HL-60 (cell line): ENCODE results near the gene RELL1.

Experiments used
- DNase-seq, 2 experiments: peaks; one replicate each; pipeline ENCODE4 v3.0.0-alpha.2; 2010 to 2020; ENCODE audit warnings: low read depth in 1 of 2, low spot score in 1 of 2
- H3K27ac ChIP-seq: fragments of 250-450 bp; sonication (Bioruptor Pico); replicated peaks from 2 replicates; pipeline ENCODE4 v1.5.1; 2020; ENCODE audit warnings: mild to moderate bottlenecking, moderate library complexity
- H3K27me3 ChIP-seq: fragments of 250-450 bp; sonication (Bioruptor Pico); 2 replicates; pipeline ENCODE4 v1.5.1; 2021; ENCODE audit warnings: mild to moderate bottlenecking, moderate library complexity; ENCODE audit not compliant: insufficient read depth, poor library complexity, severe bottlenecking
- H3K4me3 ChIP-seq: replicated peaks from 2 replicates; pipeline ENCODE4 v1.5.1; 2011; ENCODE audit warnings: mild to moderate bottlenecking, control low read depth, low read length; ENCODE audit not compliant: insufficient read depth
- GABPA ChIP-seq: IDR thresholded peaks from 2 replicates; pipeline ENCODE4 v1.6.1; 2012; ENCODE audit warnings: low read depth
- POLR2AphosphoS5 ChIP-seq: IDR thresholded peaks from 2 replicates; pipeline ENCODE4 v1.6.1; 2012; ENCODE audit warnings: low read depth
- SPI1 ChIP-seq: IDR thresholded peaks from 2 replicates; pipeline ENCODE4 v1.6.1; 2012; ENCODE audit warnings: low read depth, mild to moderate bottlenecking, borderline replicate concordance
- TF ChIP-seq, protein P1 (sequence below): IDR thresholded peaks from 2 replicates; pipeline ENCODE4 v1.6.1; 2012; ENCODE audit warnings: low read depth; ENCODE audit not compliant: insufficient replicate concordance
- TF ChIP-seq, protein P2 (sequence below): IDR thresholded peaks from one replicate; pipeline ENCODE4 v1.5.1; 2011; ENCODE audit warnings: low read length, control low read depth, inconsistent platforms; ENCODE audit not compliant: insufficient read depth

Gene RELL1

DNA sequence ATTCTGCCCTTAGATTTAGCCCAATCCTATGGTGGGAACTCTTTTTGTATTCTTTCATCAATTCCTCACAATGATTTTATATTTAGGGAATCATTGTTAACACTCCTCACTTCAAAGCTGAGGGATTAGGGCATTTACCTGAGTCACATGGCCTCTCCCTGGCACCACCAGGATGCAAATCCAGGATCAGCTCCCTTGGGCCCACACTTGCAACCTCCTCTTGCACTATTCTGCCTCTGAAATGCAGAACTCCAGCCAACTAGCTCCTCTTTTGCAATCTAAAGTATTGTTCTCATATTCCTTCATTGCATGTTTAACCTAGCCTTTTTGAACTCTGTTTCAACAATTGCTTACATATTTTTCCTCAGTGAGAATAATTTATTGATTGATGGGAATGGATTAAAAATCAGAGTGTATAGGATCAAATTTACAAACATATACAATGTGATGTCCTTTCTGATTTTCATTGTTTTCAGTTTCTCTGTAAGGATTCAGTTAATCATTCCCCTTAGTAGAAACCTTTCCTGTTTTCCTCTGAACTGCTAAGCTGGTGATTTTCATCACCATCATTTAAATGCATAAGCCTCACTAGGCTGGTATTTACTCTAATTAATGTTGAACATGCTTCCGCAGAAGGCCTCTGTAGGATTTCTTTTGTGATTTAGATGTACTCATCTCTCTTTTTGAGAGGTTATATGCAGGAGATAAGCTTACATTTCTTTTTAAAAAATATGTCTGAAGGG lies 3.3 kb upstream of the RELL1 start:
- peak in 1 of 2 experiments; percentile 50 for DNase-seq
- Histone ChIP-seq H3K4me3 (no peak overlapping the region), H3K27me3 (no peaks in the 10 kb centered on the region), H3K27ac (peak overlapping the region; percentile 6; the same call in 1 of the 2 replicates)
- TF ChIP-seq, protein P1, sequence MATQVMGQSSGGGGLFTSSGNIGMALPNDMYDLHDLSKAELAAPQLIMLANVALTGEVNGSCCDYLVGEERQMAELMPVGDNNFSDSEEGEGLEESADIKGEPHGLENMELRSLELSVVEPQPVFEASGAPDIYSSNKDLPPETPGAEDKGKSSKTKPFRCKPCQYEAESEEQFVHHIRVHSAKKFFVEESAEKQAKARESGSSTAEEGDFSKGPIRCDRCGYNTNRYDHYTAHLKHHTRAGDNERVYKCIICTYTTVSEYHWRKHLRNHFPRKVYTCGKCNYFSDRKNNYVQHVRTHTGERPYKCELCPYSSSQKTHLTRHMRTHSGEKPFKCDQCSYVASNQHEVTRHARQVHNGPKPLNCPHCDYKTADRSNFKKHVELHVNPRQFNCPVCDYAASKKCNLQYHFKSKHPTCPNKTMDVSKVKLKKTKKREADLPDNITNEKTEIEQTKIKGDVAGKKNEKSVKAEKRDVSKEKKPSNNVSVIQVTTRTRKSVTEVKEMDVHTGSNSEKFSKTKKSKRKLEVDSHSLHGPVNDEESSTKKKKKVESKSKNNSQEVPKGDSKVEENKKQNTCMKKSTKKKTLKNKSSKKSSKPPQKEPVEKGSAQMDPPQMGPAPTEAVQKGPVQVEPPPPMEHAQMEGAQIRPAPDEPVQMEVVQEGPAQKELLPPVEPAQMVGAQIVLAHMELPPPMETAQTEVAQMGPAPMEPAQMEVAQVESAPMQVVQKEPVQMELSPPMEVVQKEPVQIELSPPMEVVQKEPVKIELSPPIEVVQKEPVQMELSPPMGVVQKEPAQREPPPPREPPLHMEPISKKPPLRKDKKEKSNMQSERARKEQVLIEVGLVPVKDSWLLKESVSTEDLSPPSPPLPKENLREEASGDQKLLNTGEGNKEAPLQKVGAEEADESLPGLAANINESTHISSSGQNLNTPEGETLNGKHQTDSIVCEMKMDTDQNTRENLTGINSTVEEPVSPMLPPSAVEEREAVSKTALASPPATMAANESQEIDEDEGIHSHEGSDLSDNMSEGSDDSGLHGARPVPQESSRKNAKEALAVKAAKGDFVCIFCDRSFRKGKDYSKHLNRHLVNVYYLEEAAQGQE: no peak
- TF ChIP-seq POLR2AphosphoS5 (no peak), SPI1 (no peak; the same call in 1 of the 2 replicates), GABPA (no peak)
- TF ChIP-seq, protein P2, sequence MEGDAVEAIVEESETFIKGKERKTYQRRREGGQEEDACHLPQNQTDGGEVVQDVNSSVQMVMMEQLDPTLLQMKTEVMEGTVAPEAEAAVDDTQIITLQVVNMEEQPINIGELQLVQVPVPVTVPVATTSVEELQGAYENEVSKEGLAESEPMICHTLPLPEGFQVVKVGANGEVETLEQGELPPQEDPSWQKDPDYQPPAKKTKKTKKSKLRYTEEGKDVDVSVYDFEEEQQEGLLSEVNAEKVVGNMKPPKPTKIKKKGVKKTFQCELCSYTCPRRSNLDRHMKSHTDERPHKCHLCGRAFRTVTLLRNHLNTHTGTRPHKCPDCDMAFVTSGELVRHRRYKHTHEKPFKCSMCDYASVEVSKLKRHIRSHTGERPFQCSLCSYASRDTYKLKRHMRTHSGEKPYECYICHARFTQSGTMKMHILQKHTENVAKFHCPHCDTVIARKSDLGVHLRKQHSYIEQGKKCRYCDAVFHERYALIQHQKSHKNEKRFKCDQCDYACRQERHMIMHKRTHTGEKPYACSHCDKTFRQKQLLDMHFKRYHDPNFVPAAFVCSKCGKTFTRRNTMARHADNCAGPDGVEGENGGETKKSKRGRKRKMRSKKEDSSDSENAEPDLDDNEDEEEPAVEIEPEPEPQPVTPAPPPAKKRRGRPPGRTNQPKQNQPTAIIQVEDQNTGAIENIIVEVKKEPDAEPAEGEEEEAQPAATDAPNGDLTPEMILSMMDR: no peak

DNA sequence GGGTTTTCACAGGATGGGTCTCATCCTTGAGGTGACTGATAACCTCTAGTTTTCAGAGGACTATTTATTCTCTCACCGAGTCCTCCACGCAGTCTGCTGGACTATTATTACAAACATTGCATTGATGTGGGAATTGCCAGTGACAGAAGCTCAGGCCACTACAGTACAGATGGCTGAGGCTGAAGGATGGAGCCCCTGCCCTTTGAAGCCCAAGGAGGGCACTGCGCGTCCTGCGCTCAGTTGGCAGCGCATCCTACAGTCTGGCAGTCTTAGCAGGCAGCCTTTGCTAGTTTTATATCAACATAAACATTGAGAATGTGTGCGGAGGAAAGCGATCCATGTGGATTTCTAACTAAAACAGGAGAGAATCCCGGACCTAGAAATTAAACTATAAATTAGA lies 1.5 kb upstream of the RELL1 start:
- no peak overlapping the region for H3K4me3 ChIP-seq
- TF ChIP-seq, protein P2: no peak
- TF ChIP-seq GABPA: no peak
- TF ChIP-seq SPI1: no peak
- no peaks in the 10 kb centered on the region for H3K27me3 ChIP-seq
- DNase-seq: no peak
- H3K27ac ChIP-seq: peak overlapping the region; percentile 97; the same call in 1 of the 2 replicates

DNA sequence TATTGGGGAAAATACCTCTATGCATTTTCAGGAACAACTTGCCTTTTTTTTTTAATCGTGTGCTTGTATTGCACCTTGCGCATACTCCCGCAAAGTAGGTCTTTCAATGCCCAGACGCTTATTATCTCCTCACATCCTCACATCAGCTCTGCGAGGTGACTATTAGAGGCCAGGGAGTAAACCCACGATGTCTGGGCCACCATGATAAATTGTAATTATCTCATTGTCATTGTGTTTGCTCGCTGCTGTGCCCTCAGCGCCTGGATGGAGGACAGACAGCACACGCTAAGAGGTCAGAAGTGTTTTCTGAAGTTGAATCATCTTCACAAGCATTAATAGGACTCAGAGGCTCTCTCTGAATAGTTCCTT lies 1.0 kb upstream of the RELL1 start:
- H3K27me3 ChIP-seq: no peaks in the 10 kb centered on the region
- DNase-seq: no peak
- peak overlapping the region; percentile 85; the same call in 1 of the 2 replicates for H3K4me3 ChIP-seq
- TF ChIP-seq GABPA: no peak
- no peak for TF ChIP-seq SPI1
- TF ChIP-seq, protein P2: no peak
- TF ChIP-seq POLR2AphosphoS5: no peak
- TF ChIP-seq, protein P1: no peak
- H3K27ac ChIP-seq: peak overlapping the region; percentile 97
